Activated T-helper 1 cell treated with anti-CD3 and anti-CD28 coated beads, Interleukin-2, amount 50 U/mL, for 16 hours (primary cell): ENCODE measurements around the gene DDX54.
"Not testable (repeated sequence)": the region's sequence is repeated elsewhere in the genome, so short reads cannot be mapped to it uniquely, and the experiment has no call there.

Source experiments
- DNase-seq, 2 donors: peaks; one replicate each; pipeline ENCODE4 v3.0.0-alpha.2; 2020; ENCODE audit warnings: low read depth in 1 of 2, low spot score in 1 of 2

DDX54 gene

DNA sequence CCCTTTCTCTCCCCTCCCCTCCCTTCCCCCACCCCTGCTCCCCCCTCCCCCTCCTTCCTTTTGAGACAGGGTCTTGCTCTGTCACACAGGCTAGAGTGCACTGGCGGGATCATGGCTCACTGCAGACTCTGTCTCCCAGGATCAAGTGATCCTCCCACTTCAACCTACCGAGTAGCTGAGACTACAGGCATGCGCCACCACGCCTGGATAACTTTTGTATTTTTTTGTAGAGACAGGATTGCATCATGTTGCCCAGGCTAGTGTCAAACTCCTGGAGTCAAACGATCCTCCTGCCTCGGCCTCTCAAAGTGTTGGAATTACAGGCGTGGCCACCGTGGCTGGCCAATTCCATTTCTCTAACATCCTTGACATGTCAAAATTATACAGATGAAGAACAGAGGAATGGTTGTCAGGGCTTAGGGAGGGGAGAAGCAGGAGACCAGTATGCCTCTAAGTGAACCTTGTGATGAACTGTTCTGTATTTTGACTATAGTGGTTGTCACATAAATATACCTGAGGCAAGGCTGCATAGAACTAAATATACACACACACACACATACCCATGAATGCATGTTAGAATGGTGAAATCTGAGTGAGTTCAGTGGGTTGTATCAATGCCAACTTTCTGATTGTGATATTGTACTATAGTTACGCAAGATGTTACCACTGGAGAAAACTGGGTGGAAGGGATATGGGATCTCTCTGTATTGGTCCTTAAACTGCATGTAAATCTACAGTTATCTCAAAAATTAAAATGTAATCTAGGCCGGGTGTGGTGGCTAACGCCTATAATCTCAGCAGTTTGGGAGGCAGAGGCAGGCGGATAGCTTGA, 39.3 kb downstream of the DDX54 start:
- DNase-seq, result no peak

DNA sequence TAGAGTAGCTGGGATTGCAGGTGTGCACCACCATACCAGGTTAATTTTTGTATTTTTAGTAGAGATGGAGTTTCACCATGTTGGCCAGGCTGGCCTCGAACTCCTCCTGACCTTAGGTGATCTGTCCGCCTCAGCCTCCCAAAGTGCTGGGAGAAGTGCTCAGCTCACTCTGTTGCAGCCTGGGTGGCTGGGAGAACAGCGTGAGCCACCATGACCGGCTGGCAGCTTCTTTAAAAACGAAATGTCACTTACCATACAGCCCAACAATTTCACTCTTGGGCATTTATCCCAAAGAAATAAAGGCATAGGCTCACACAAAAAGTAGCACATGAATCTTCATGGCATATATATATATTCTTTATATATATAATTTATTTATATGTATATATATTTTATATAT, 40.5 kb downstream of the DDX54 start:
- no peak for DNase-seq

DNA sequence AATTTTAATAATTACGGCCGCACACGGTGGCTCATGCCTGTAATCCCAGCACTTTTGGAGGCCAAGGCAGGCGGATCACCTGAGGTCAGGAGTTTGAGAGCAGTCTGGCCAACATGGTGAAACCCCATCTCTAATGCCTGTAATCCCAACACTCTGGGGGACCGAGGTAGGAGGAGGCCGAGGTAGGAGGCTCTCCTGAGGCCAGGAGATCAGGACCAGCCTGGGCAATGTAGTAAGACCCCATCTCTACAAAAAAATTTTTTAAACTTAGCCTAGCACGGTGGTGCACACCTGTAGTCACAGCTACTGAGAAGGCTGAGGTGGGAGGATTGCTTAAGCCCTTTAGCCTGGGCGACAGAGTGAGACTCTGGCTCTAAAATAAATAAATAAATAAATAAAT, 41.3 kb downstream of the DDX54 start:
- no peak for DNase-seq

DNA sequence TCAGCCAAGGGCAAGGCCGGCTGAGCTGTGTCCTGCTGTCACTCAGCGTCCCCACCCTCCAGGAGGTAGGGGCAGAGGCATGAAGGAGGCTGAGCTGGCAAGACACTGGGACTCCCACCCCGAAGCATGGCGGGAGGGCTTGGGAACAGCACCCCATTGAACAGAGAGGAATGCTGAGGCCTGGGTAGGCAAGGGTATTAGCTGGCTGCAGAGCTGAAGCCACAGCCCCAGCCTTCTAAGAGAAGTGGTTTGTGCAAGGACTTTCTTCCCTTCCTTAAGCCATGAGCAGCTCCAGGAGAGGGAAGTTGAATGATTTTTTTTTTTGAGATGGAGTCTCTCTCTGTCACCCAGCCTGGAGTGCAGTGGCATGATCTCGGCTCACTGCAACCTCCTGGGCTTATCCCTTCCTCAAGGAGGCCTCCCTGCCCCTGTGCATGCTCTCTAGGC, 42.4 kb downstream of the DDX54 start:
- DNase-seq, result no peak

DNA sequence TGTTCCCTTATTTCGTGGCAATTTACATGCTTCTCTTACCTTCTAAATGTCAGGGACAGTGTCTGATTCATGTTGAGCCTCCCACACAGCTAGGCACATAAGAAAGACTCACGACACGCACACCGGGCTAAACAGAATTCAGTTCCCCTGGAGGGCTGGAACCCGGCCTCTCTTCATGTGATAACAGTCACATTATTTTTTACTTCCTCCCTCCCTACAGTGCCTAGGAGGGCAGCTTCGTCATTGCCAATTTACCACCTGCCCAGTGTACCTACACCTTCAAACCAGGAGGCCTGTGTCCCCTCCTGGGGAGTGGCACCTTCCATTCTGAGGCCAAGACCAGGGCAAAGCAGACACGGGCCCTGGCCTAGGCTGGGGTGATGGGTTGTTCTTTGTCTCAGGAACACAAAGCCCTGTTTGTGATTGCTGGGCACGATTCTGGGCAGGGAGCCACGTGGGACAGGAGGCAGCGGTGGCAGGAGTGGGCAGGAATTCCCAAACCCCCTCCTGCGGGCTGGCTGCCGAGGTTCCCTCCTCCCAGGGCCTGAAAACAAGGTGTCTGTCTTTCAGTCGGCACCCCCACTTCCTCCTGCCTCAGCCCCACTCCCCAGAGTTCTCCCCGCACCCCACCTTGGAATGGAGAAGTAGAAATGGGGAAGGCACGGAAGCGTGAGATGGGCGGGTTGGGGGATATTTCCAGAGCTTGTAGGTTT, 42.9 kb downstream of the DDX54 start:
- no peak for DNase-seq

DNA sequence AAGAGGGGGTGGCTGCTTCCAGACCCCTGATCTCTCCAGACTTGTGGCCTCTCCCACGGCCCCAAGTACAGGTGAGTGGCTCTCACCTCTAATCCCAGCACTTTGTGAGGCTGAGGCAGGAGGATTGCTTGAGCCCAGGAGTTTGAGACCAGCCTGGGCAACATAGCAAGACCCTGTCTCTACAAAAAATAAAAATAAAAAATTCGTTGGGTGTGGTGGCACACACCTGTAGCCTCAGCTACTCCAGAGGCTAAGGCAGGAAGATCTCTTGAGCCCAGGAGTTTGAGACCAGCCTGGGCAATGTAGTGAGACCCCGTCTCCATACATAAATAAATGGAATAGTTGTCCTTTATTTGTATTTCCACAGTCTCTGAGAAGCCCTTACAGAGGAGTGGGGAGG, 43.6 kb downstream of the DDX54 start:
- DNase-seq, result not testable (repeated sequence)

DNA sequence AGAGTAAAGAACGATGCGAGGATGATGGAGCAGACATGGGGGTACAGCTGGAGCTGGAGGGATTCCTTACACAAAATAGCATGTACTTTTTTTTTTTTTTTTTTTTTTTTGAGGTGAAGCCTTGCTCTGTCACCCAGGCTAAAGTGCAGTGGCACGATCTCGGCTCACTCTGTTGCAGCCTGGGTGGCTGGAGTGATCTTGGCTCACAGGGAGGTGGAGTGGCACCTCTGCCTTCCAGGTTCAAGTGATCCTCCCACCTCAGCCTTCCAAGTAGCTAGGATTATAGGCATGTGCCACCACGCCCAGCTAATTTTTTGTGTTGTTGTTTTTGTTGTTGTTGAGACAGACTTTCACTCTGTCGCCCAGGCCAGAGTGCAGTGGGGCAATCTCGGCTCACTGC, 44.6 kb downstream of the DDX54 start:
- DNase-seq, result no peak

DNA sequence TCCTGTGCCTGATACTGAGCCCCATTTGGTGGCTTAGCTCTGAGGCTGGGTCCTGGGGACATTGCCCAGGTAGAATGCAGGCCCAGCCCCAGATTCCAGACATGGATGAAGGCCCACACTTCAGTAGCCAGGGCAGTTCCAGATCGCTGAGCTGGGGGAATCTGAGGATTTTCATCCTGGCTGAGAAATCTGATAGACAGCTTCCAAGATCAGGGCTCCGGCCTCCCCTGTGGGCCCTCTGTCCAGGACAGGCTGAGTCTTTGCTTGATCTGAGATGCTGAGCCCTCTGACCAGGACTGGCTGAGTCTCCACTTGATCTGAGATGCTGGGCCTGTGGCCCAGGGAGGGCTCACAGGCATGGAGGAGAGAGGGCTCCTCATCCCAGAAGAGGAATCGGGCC, 46.5 kb downstream of the DDX54 start:
- DNase-seq, result no peak

DNA sequence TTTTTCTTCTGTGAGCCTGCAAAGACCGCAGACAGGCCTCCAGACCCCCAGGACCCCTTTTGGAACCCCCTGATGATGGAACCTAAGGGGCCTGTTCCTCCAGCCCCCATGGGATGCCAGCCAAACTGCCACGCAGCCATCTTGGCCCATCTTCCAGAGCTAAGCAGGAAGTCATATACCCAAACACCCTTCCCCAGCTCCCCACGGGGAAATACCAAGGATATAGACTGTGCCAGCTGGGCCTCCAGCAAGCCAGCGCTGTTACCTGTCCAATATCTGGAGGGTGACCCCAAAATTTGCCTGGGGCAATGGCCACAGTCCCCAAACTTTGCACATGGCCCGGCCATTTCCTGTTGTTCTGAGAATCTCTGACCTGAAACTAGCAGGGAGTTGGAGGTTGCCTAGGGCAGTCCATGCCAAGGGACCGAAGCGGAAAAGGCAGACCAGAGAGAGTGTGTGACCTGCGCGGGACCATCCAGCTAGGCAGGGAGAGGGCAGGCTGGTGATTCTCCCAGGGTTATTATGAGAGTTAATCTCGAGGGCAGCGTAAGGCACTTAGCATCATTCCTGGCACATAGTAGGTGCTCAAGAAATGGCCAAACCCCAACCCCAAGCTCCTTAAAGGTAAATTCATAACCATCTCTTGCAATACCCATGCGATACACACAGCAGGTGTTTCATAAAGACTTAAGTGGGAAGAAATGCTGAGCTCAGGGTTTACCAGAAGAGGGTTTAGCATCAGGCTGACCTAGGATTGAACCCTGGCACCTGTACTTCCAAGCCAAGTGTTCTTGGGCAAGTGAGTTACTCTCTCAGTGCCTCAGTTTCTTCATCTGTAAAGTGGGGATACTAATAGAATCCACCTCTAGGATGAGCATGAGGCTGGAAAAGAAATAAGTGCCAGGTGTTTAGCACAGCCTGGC, 47.2 kb downstream of the DDX54 start:
- no peak for DNase-seq

DNA sequence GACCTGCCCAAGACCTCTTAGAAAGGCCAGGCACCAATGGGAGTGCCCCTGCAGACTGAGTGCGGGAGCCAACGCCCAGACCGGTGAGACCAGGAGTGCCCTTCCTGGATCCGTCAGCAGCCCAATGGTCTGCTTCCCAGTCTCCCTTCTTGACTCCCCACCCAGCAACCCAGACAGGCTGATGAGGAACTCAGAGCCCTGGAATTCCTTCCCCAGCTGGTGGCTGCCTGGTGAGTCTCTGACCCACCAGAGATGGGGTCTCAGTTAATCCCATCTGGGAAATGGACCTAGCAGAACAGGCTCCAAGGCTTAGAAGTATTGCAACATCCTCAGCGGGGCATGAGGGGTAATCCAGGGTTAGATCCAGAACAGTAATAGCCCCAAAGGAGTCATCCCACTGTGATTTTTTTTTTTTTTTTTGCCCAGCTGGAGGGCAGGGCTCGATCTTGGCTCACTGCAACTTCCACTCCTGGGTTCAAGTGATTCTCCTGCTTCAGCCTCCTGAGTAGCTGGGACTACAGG, 48.2 kb downstream of the DDX54 start:
- DNase-seq, result no peak

DNA sequence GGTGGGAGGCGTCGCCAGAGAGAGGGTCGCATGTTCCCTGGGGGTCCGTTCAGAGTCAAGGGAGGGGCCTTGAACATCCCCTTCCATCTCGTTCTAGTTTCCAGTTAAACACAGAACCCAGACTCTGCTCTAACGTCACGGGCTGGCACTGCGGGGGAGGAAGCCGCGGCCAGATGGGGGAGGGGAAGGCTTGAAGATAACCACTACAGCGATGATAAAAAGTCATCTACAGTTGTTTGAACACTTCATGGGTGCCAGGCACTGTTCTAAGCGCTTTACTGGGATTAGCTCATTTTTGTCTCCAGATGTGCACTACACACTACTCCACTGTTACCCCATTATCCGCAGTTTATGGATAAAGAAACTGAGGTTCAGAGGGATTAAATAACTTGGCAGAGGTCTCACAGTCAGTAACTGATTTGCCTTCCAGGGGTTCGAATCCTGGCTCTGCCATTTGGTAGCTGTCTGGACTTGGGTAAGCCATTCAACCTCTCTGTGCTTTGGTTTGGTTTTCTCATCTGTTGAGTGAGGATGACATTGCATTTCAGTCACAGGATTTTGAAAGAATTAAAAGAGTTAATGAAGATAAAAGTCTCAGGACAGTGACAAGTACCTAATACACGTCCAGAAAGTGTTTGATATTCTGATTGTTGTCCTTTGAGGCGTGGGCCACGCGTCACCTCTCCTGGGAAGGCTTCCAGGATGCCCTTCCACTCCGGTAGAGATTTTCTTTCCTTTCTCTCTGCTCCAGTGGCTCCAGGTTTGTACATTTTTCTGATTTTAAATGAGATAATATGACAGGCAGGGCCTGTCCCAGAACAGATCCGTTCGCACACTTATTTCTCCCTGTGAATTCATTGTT, 48.9 kb downstream of the DDX54 start:
- DNase-seq, result no peak

DNA sequence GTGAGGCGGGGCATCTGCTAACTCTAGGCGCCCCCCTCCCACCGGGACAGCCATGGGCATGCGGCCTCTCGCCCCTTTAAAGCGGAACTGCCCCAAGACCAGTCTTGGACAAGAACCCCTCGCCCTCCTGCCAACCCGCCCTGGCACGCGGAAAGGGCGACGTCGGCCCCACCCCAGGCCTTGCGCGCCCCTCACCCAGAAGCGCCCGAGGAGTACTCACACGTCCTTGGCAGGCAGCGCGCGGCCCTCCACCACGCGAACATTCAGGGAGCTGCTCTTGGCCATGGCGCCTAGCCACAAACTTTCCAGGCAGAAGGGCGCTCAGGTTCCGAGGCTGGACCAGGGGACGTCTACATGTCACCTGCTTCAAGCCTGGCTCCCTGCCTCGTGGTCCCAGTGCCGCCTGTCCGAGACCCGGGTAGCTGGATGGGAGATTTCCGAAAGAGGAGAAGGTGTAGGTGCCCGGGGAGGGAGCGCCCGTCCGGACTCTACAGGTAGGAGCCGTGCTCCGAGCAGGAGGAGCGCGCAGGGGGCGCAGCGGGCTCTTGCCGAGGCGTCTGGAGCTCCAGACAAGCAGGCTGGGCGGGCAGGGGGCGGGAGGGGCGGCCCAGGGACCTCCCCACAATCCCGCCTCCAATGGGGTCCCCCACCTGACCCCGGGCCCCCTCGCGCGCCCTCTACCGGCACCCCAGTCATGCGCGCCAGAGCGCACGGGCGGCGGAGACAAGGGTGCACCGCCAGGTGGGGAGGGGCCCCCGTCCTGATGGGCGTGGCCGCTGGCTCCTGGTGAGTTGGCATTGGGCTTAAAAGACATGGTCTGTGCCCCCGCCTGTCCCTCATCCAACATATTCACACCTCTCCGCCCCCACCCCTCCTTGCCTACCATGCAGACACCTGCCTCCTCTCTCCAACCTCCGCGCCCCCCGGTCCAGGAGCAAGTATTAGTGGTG, 49.8 kb downstream of the DDX54 start, which contains the start of gene RASAL1:
Gene RASAL1, minus strand, starts transcription at position 584 of the 950 bp plus-strand sequence. Its CDS starts 299 bp downstream, at position 285.
- DNase-seq, result peak; percentile 42 to 58

DNA sequence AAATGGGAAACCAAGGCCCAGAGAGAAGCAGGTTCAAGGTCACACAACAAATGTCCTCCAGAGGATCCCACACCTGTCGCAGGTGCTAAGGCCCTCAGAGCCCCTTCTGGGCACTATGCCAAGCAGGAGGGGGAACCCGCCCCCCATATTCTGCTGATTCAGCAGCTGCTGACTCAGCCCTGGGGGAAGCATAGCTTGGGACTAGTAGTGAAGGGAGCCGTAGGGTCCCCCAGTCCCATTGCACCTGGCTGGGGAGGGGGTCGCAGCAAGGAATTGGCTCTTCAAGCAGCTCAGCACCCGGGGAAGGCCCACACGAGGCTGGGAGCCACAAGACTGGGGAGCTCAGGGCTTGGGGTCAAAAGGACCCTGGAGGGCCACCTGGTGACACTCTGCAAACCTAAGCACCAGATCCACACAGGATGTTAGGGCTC, 50.7 kb downstream of the DDX54 start:
- no peak for DNase-seq

DNA sequence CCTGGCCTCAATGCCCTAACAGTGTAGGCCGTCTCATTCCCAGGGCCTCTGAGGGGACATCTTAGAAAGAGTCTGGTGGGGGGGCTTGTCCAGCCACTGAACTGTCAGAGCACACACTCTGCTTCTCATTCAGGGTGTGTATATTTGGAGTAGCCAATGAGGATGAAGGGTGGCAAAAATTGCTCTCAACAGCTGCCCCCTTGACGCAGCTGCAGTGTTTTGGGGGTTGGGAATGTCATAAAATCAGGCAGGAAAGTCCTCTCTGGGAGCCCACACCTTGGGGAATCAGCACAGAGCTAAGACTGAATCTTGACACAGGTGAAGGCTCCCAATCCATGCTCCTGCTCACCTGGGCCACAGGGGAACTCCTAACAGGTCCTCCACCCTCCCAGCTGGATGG, 51.2 kb downstream of the DDX54 start:
- DNase-seq, result no peak

DNA sequence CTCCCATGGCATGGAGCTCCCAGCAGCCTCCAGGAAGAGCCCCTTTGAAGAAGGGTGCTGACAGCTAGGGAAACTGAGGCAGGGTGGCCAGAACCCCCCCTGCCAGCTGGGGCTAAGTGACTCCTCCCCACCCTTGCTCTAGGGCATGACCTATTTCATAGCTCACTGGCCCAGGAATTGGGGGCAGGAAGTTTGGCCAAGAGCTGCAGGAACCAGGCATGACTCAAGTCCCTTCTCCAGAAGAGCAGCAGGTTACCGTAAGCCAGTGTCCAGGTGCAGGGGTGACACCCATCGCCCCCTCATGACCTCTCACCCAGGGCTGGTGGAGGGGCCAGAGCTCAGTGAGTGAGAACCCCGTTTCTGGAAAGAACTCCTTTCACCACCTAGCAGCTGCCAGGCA, 51.6 kb downstream of the DDX54 start:
- no peak for DNase-seq

DNA sequence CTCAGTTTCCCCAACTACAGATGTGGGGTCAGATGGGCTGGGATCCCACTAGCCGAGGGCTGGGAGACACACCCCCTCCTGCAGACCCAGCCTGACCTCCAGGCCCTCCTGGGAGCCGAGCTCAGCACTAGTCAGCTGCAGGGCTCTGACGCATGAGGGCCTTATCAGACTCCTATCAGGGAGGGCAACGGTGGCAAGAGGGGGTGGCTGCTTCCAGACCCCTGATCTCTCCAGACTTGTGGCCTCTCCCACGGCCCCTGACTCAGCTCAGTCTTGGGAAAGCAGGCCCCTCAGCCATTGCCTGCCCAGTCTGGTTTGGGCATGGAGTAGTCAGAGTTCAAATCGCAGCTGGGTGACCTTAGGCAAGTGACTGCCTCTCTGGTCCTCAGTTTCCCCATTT, 52.2 kb downstream of the DDX54 start:
- no peak for DNase-seq

DNA sequence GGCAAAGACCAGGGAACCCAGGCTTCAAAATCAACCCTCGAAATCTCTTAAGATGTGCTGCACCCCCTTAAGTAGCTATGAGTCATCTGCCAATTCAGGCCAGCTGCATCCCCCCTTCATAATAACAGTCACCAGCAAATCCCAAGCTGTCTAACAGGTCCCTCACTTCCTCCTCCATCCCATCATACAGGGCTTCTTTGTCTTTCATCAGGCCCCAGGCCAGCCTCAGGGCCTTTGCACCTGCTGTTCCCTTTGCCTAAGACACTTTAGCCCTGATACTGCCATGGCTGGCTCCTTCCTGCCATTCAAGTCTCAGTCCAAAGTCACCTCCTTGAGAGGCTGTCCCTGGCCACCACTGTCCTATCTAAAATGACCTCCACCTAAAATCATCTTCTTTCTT, 53.7 kb downstream of the DDX54 start:
- DNase-seq, result no peak

DNA sequence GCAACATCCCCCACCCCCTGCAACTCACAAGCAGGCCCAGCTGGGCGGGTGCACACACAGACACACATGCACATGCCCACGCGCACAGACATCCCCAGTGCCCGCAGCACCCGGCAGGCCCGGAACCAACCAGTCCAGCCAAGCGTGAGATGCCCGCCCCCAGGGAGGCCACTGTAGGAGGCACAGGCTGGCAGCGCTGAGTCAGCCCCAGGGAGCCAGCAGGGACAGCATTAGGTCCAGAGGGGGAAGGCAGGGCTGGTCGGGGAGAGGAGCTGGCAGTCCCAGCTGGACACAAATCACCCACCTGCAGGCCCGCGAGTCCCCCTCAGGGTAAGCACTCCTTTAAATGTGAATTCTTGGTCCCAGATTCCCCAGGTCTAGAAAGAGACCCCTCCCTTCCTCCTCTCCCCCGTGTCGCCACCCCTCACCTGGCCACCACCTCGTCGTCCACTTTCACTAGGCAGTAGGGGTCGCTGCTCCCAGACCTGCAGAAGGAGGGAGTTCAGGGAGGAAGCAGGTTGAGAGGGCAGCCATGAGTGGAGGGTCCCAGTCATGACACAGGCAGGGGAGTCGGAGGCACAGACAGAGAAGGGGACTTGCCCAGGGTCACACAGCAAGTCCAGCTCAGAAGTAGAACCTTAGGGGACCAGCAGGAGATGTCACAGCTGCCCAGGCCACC, 54.7 kb downstream of the DDX54 start:
- DNase-seq, result no peak
